D721Med (cell line): ENCODE results near the gene FAM222B.

Experiments
- DNase-seq: peaks from one replicate; pipeline ENCODE4 v3.0.0; 2011; ENCODE audit warnings: low spot score; ENCODE audit not compliant: insufficient read length
- FAIRE-seq: peaks from 2 replicates; lab custom pipeline; 2011; peaks lifted over from hg19 to GRCh38; lab: Jason Lieb, UNC
- TF ChIP-seq, protein P1 (sequence below): IDR thresholded peaks from 2 replicates; pipeline ENCODE4 v1.5.1; 2012; ENCODE audit warnings: mild to moderate bottlenecking, control low read depth; ENCODE audit not compliant: insufficient read depth; ENCODE audit errors: missing control alignments

Gene FAM222B

DNA sequence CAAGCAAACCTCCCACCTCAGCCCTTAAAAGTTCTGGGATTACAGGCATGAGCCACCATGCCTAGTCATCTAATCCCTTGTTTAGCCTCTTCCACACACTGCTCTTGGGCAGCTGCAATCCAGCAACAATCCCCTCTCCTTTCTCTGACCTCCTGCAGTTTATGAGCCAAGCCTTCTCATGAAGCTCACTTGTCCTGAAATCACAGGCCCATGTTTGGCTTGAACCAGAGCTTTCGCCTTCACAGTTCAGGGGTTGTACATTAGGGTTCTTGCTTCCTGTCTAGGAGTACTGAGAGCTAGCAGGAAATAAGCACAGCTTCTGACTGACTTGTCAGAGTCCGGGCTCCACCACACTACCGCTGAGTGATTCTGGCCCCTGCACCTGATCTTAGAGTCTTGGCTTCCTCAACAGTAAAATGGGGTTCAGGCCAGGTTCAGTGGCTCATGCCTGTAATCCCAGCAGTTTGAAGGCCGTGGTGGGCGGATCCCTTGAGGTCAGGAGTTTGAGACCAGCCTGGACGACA lies 28.5 kb upstream of the FAM222B start:
- TF ChIP-seq, protein P1, sequence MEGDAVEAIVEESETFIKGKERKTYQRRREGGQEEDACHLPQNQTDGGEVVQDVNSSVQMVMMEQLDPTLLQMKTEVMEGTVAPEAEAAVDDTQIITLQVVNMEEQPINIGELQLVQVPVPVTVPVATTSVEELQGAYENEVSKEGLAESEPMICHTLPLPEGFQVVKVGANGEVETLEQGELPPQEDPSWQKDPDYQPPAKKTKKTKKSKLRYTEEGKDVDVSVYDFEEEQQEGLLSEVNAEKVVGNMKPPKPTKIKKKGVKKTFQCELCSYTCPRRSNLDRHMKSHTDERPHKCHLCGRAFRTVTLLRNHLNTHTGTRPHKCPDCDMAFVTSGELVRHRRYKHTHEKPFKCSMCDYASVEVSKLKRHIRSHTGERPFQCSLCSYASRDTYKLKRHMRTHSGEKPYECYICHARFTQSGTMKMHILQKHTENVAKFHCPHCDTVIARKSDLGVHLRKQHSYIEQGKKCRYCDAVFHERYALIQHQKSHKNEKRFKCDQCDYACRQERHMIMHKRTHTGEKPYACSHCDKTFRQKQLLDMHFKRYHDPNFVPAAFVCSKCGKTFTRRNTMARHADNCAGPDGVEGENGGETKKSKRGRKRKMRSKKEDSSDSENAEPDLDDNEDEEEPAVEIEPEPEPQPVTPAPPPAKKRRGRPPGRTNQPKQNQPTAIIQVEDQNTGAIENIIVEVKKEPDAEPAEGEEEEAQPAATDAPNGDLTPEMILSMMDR = no peak
- no peak for DNase-seq
- FAIRE-seq = no peak

DNA sequence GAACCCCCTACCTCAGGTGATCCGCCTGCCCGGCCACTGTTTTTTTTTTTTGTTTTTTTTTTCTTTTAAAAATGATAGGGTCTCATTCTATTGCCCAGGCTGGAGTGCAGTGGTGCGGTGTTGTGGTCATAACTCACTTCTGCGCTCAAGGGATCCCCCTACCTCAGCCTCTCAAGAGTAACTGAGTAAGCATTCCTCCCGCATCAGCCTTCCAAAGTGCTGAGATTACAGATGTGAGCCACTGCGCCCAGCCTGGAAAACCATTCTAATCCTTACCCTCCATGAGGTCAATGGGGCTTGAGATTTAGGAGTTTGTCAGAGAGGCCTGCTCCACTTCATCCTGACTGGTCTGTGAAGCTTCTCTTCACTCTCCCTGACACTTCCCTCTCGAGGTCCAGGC lies 24.7 kb upstream of the FAM222B start:
- no peak for DNase-seq
- FAIRE-seq = no peak
- TF ChIP-seq, protein P1 = no peak

DNA sequence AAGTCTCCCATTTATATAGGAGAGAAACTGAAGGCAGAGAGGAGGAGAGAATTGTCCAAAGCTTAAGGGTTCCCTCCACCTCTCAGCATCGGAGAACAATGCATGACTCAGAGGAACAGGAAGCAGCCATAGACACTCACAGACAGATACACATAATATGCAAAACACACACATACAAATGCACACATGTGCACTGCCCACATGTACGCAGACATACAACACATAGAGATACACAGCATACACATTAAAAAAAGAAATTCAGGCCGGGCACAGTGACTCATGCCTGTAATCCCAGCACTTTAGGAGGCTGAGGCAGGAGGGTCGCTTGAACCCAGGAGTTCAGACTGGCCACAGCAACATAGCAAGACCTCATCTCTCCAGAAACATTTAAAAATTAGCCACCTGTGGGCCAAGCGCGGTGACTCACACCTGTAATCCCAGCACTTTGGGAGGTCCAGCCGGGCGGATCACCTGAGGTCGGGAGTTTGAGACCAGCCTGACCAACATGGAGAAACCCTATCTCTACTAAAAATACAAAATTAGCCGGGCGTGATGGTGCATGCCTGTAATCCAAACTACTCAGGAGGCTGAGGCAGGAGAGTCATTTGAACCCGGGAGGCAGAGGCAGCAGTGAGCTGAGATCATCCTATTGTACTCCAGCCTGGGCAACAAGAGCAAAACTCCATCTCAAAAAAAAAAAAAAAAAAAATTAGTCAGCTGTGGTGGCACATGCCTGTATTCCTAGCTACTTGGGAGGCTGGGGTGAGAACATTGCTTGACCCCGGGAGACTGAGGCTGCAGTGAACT lies 23.6 kb upstream of the FAM222B start:
- FAIRE-seq (no peak), DNase-seq (no peak)
- TF ChIP-seq, protein P1 = no peak

DNA sequence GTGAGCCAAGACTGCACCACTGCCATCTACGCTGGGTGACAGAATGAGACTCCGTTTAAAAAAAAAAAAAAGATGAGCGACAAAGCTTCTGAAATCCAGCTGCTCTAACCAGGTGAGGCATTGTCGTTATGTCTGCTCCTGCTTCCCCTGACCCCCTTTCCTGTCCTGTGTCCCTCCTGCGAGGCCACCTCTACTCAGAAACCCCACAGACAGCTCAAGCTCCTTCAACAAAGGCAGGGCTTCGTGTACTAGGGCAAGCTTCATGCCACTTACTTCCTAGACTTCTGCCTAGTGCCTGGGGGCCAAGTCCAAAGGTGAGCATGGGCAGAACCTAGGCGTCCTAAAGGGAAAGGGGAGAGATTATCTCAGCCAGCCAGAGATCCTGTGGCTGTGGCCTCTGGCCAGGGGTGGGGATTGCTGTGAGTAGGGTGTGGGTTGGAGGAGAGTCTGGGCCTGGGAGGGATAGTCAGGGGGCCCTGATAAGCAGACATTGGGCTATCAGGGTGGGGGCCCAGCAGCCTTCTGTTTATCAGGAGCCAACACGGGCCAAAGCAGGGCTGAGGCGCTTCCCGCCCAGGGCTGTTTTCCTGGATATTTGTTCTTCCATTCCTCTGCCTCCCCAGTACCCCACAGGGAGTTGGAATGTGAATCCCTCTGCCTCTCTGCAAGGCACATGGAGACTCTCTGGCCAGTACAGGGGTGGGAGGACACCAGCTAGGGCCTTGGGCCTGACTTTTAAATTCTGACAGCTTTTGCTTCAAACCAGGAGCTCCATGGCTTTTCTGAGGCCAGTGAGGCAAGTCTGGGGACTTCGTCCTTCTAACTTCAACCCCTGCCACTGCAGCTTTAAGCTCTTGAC lies 22.6 kb upstream of the FAM222B start:
- no peak for FAIRE-seq
- TF ChIP-seq, protein P1 = no peak
- no peak for DNase-seq

DNA sequence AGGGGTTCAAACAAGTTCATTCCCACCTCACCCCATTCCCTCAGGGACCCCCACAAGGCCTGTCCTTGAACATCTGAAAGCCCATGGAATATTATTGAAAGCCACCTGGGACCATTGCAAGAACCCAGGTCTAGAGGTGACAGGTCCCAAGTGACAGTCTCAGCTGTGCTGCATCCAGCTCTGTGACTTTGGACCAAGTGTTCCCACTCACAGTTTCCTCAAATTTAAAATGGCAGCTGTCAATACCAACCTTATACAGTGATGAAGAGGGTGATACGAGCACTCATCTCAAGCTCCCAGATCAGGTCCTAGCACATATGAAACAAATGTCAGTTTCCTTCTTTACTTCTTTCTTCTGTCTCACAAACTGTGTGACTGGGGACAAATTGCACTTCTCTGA lies 21.4 kb upstream of the FAM222B start:
- DNase-seq (no peak), FAIRE-seq (no peak)

DNA sequence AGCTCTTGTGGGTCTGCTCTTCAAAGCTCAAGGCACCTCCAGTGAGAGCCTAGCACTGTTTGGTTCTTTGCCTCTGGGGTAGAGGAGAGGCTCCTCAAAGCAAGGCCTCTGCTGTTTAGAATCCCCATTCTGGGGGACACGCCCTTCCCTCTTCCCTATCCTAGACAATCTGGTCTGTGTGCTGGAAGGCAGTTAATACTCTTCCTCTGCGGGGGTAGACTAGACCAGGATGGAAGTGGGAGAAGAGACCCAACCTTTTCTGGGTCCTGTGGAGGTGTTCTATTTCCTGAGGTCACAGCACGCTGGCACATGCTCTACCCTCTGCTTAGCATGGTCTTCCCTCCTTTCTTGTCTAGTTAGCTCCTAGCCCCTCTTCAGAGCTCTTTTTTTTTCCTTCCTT lies 20.0 kb upstream of the FAM222B start:
- no peak for FAIRE-seq
- no peak for DNase-seq
- TF ChIP-seq, protein P1 = no peak

More for the DNA sequence above, 21.4 kb upstream of the FAM222B start:
- TF ChIP-seq, protein P1 = no peak
